ENCODE data around the gene TMEM9. TPM values are rescaled to one million over a fixed set of nuclear protein-coding genes. Genes with fewer than 3 reads are reported as not detected.

TMEM9 gene
- total and polyA plus RNA-seq, 9 of the 15 experiments (the other 6 are each of a cell fraction or from before 2014, with no cell fraction given) = 30.4 to 107 (median 67.6) TPM

DNA sequence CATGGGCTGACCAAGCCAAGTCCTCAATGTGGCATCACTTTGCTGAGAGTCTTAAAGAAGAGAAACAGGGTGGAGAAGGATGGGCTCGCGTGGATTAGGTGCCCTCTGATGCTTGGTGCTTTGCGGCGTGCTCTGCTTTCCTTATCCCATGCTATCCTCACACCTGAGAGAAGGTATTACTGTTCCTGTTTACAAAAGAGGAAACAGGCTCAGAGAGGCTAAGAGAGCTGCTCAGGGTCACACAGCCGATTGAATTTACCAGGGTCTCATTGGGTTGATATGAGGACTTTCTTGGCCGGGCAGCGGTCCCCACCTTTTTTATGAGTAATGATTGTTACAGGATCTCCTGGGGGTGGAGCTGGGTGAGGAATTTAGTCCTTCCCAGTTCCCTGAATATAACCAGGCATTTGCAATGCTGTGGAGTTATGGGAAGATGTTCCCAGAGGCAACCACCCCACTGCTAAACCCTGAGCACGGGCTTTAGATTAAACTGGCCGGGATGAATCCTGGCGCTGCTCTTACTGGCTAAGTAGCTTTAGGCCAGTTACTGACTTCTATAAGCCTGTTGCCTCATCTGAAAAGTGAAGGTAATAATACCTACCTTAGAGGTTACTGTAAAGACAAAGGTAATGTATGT lies 31.8 kb downstream of the TMEM9 start:
- H3K9me3 ChIP-seq (replicated peaks; ENCODE audit: control insufficient read depth, insufficient read depth, low read depth, low read length) = no peaks in the 10 kb centered on the region
- H3K9ac ChIP-seq (ENCODE audit: insufficient read depth in 1 of 2, low read depth in 2 of 2, low read length in 2 of 2) = no peak overlapping the region
- H2AFZ ChIP-seq (ENCODE audit: low read depth, low read length) = no peak overlapping the region
- BruUV-seq (replicated peaks) = no TSS peak
- no peak for DNase-seq (ENCODE audit: extremely low read depth in 1 of 4, low spot score in 3 of 4)
- H4K20me1 ChIP-seq (replicated peaks; ENCODE audit: control insufficient read depth, insufficient read depth, low read length) = peaks cover 18% of the 10 kb centered on the region
- WGBS (ENCODE audit: insufficient coverage, low coverage, missing lambda C conversion rate) = 0% methylated on average over 10 of the region's 10 CpGs
- H3K27ac ChIP-seq (ENCODE audit: extremely low read depth, low read depth, low read length) = no peak overlapping the region
- peaks cover 70 to 81% of the 10 kb centered on the region in 2 experiments for H3K27me3 ChIP-seq (ENCODE audit: control insufficient read depth in 2 of 2, insufficient read depth in 2 of 2, low read length in 2 of 2)
- H3K4me1 ChIP-seq (replicated peaks in 1 of 2; ENCODE audit: control insufficient read depth in 2 of 2, insufficient read depth in 2 of 2, low read length in 2 of 2) = no peaks in the 10 kb centered on the region; a peak in 1 of 5 replicates
- ChIA-PET POLR2A (interaction anchor here (0.6 kb wide), 1 partner anchor 14 kb away, joined by 3 read pairs; no protein-coding TSS in a partner anchor), CTCF (ENCODE audit: low intra/inter-chr PET ratio) (no interaction called here)
- H3K4me3 ChIP-seq = no peak overlapping the region
- no peak for ATAC-seq
- in situ Hi-C loops (cut with MboI) (no loop called here), intact Hi-C loops (cut with micrococcal nuclease) (no loop called here)
- H3K4me2 ChIP-seq (ENCODE audit: insufficient read depth, low read length) = no peak overlapping the region
- no peaks in the 10 kb centered on the region for H3K79me2 ChIP-seq (ENCODE audit: control insufficient read depth, insufficient read depth, low read length)
- no peaks in the 10 kb centered on the region for H3K9me1 ChIP-seq (ENCODE audit: control insufficient read depth, insufficient read depth, low read length)
- FAIRE-seq = no peak
- TF ChIP-seq ZNF146 (CRISPR knock-in tag; IDR thresholded peaks at IDR 0.05; ENCODE audit: unreplicated experiment) (no peak), ZFP36 (IDR thresholded peaks at IDR 0.05; ENCODE audit: low read depth, low read length, partially characterized antibody) (peak; percentile 74), RBM25 (IDR thresholded peaks at IDR 0.05; ENCODE audit: low read depth, low read length, severe bottlenecking) (peak; percentile 65), ID3 (CRISPR knock-in tag; IDR thresholded peaks at IDR 0.05) (no peak), ID3 (tag; IDR thresholded peaks at IDR 0.05) (no peak), BCOR (IDR thresholded peaks at IDR 0.05) (0 out of 2 replicates have a peak, but pooled peaks have one; percentile 18)
- H3K36me3 ChIP-seq (ENCODE audit: control insufficient read depth, insufficient read depth, low read length) = no peaks in the 10 kb centered on the region

Measured in K562 (cell line).